HG02759 (cell line): Measurements from ENCODE around the gene VPS37C.

ENCODE experiments used
- ATAC-seq: cut with Tn5 transposase; IDR thresholded peaks from one replicate; pipeline ENCODE4 v1.9.1; 2021; ENCODE audit warnings: mild to moderate bottlenecking, moderate library complexity; ENCODE audit not compliant: unreplicated experiment

Gene VPS37C

GRCh38 chr11:61155741-61156140 lies 5.5 kb downstream of the VPS37C start:
- ATAC-seq = no peak

GRCh38 chr11:61155312-61155711 lies 5.9 kb downstream of the VPS37C start:
- no peak for ATAC-seq

- ATAC-seq = no peak
These were observed 6.7 kb downstream of the VPS37C start for GRCh38 chr11:61154528-61154927.

- no peak for ATAC-seq
These were observed 7.6 kb downstream of the VPS37C start for GRCh38 chr11:61153593-61154095.

- ATAC-seq = no peak
These were observed 8.2 kb downstream of the VPS37C start for GRCh38 chr11:61152816-61153592.

GRCh38 chr11:61151545-61152252 lies 9.5 kb downstream of the VPS37C start:
- ATAC-seq = no peak

- ATAC-seq = no peak
These were observed 10.3 kb downstream of the VPS37C start for GRCh38 chr11:61150706-61151544.

GRCh38 chr11:61149624-61150615 lies 11.3 kb downstream of the VPS37C start:
- no peak for ATAC-seq

GRCh38 chr11:61147791-61148620 lies 13.2 kb downstream of the VPS37C start:
- ATAC-seq = no peak

GRCh38 chr11:61147271-61147670 lies 14.0 kb downstream of the VPS37C start:
- no peak for ATAC-seq

GRCh38 chr11:61146416-61146815 lies 14.8 kb downstream of the VPS37C start:
- ATAC-seq = no peak

GRCh38 chr11:61145228-61146005 lies 15.8 kb downstream of the VPS37C start:
- ATAC-seq = no peak

- no peak for ATAC-seq
These were observed 16.6 kb downstream of the VPS37C start for GRCh38 chr11:61144511-61145179.

GRCh38 chr11:61142424-61142823 lies 18.8 kb downstream of the VPS37C start:
- no peak for ATAC-seq

GRCh38 chr11:61141601-61142028 lies 19.6 kb downstream of the VPS37C start:
- no peak for ATAC-seq

GRCh38 chr11:61140416-61140815 lies 20.8 kb downstream of the VPS37C start:
- ATAC-seq = no peak

- ATAC-seq = no peak
These were observed 21.8 kb downstream of the VPS37C start for GRCh38 chr11:61139387-61139786.

- ATAC-seq = no peak
These were observed 22.3 kb downstream of the VPS37C start for GRCh38 chr11:61138935-61139334.
